ENCODE data around the gene LONP1.

LONP1 gene

DNA sequence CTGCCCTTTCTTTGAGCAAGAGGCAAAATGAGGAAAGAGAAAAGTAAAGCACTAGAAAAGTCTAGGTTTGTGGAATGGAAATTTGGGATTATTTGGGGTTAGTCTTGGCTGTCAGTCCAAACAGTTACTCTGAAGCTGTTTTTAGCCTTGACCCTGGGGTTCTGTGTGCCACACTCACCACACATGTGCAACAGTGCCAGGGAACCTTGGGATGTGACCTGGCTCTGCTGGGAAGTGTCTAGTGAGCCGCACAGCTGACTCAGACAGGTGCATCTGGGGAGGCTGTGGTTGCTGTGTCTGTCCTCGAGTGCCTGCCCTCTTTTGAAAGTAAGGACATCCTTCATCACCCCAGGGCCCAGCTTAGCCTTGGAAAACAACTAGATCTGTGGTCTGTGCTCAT, 55.4 kb downstream of the LONP1 start:
- no peak for DNase-seq (ENCODE audit: insufficient read length, low spot score)
- TF ChIP-seq, protein P1, sequence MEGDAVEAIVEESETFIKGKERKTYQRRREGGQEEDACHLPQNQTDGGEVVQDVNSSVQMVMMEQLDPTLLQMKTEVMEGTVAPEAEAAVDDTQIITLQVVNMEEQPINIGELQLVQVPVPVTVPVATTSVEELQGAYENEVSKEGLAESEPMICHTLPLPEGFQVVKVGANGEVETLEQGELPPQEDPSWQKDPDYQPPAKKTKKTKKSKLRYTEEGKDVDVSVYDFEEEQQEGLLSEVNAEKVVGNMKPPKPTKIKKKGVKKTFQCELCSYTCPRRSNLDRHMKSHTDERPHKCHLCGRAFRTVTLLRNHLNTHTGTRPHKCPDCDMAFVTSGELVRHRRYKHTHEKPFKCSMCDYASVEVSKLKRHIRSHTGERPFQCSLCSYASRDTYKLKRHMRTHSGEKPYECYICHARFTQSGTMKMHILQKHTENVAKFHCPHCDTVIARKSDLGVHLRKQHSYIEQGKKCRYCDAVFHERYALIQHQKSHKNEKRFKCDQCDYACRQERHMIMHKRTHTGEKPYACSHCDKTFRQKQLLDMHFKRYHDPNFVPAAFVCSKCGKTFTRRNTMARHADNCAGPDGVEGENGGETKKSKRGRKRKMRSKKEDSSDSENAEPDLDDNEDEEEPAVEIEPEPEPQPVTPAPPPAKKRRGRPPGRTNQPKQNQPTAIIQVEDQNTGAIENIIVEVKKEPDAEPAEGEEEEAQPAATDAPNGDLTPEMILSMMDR (IDR thresholded peaks at IDR 0.05; ENCODE audit: insufficient read depth, missing control alignments), result no peak
- FAIRE-seq, result no peak

DNA sequence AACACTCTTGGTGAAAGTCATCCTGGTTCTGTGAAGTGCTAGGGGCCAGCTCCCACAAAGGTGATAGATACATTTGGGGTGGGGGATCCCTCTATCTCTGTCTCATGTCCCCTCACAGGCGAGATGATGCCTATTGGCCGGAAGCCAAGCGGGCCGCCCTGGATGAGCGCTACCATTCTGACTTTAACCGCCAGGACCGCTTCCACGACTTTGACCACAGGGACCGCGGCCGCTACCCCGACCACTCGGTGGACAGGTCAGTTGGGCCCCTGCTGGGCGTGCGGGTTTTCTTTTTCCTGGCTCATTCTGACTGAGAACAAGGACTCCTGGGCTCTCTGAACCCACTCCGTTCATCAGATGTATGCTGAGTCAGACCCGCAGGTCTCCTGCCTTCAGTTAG, 56.0 kb downstream of the LONP1 start:
- TF ChIP-seq, protein P1 (IDR thresholded peaks at IDR 0.05; ENCODE audit: insufficient read depth, missing control alignments), result no peak
- FAIRE-seq (no peak), DNase-seq (ENCODE audit: insufficient read length, low spot score) (no peak)

DNA sequence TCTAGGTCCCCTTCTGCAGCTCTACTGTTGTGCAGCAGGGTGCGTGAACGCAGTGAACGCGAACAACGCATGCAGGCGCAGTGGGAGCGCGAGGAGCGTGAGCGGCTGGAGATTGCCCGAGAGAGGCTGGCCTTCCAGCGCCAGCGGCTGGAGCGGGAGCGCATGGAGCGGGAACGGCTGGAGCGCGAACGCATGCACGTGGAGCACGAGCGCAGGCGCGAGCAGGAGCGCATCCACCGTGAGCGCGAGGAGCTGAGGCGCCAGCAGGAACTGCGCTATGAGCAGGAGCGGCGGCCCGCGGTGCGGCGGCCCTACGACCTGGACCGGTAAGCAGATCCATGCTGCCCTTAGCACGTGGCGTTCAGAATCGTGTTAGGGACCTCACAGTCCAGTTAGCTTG, 58.5 kb downstream of the LONP1 start:
- DNase-seq (ENCODE audit: insufficient read length, low spot score) (no peak), FAIRE-seq (no peak)
- TF ChIP-seq, protein P1 (IDR thresholded peaks at IDR 0.05; ENCODE audit: insufficient read depth, missing control alignments), result no peak

DNA sequence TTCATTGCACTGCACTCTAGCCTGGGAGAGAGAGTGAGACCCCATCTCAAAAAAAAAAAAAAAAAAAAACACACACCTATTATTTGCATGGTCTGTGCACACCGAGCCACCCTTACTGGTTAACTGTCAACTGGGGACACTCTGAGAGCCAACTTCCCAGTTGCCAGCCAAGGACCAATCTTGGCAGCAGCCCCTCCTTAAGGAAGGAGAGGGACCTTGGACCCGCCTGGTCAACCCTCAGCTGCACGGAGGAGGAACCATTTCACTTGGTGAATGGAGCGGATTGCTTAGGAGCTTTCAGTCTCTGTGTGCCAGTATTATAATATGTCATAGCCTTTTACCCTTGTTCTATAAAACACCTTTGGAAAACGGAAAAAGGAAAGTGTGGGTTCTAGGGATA, 64.5 kb downstream of the LONP1 start:
- TF ChIP-seq, protein P1 (IDR thresholded peaks at IDR 0.05; ENCODE audit: insufficient read depth, missing control alignments), result no peak
- no peak for FAIRE-seq
- no peak for DNase-seq (ENCODE audit: insufficient read length, low spot score)

DNA sequence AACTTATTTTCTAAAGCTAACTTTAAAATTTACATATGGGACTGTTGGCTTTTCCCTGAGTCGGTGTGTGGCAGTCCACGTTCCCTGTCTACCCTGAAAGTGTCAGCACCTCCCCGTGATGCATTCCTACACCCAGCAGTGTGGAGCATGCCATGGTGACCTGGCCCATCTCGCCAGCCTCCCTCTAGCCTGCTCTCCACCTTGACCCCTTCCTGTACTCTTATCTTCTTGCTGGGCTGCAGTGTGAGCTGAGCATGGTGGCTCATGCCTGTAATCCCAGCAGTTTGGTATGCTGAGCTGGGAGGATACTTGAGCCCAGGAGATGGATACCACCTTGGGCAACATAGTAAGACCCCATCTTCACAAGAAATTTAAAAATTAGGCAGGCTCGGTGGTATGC, 65.0 kb downstream of the LONP1 start:
- no peak for DNase-seq (ENCODE audit: insufficient read length, low spot score)
- TF ChIP-seq, protein P1 (IDR thresholded peaks at IDR 0.05; ENCODE audit: insufficient read depth, missing control alignments), result no peak
- FAIRE-seq, result no peak

DNA sequence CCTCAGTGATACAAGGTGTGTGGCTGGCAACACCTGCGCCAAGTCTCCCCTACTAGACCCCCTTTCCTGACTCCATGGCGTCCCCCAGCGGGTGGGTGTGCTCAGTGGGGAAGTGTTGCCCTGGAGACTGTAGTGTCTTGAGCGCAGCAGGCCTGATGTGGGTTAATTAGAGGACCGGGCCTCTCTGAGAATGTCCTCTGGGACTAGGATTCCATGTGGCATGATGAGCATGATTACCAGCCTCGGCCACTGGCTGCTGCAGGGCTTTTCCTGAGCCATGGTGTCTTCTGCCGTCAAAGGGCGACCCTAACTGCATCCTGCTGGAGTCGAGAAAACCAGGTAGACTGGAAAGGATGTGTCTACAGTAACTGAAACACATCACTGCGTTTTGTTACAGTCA, 67.7 kb downstream of the LONP1 start:
- TF ChIP-seq, protein P1 (IDR thresholded peaks at IDR 0.05; ENCODE audit: insufficient read depth, missing control alignments), result no peak
- no peak for DNase-seq (ENCODE audit: insufficient read length, low spot score)
- no peak for FAIRE-seq

DNA sequence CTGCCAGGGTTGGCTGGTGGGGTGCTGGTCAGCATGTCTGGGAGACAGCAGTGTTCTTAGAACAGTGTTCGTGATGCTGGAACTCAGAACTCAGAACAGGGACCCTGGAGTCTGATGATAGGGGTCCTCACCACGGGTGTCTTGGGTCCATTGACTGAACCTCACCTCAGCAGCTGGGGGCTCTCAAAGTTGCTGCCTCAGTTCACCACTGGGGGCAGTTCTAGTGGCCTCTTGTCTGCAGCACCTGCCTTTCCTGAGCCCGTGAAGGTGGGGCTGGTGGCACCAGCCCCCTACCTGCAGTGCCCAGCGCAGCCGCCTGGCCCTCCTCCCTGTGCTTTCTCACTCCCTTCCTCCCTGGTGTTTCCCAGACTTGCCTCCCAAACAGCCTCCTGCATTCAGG, 68.6 kb downstream of the LONP1 start:
- FAIRE-seq (no peak), DNase-seq (ENCODE audit: insufficient read length, low spot score) (no peak)
- TF ChIP-seq, protein P1 (IDR thresholded peaks at IDR 0.05; ENCODE audit: insufficient read depth, missing control alignments), result no peak

All from D721Med (cell line).